HG02840 (cell line): Measurements from ENCODE around the gene CAMK1D.
"Not testable (repeated sequence)": the region's sequence is repeated elsewhere in the genome, so short reads cannot be mapped to it uniquely, and the experiment has no call there.

Source experiments
- ATAC-seq: cut with Tn5 transposase; IDR thresholded peaks from one replicate; pipeline ENCODE4 v1.9.1; 2021; ENCODE audit warnings: mild to moderate bottlenecking, moderate library complexity, moderate number of reproducible peaks; ENCODE audit not compliant: unreplicated experiment, low FRiP score

CAMK1D gene

DNA sequence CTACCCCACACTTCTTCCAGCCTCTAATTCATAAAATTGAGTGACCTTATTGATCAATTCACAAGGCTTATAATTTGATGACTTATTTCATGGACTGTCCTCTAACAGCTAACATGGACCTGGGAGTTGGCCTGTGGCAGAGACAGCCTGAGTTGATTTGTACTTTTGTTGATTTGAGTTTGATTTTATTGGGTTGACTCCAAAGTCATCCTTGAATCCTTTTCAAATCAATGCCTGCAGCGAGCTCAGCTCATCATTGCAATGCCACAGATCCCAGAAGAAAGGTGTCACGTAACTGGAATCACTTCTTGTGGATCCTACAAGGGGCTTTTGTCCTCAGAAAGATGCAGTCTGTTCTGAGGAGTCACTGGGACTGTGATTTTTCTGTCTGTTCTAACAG is 138.0 kb downstream of the CAMK1D start:
- ATAC-seq: no peak

DNA sequence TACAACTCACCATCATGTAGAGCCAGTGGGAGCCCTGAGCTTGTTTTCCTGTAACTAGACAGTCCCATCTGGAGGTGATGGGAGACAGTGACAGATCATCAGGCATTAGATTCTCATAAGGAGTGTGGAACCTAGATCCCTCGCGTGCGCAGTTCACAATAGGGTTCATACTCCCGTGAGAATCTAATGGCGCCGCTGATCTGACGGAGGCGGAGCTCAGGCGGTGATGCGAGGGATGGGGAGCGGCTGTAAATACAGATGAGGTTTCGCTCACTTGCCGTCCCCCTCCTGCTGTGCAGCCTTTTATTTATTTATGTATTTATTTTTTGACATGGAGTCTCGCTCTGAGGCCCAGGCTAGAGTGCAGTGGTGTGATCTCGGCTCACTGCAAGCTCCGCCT is 139.3 kb downstream of the CAMK1D start:
- ATAC-seq: no peak

DNA sequence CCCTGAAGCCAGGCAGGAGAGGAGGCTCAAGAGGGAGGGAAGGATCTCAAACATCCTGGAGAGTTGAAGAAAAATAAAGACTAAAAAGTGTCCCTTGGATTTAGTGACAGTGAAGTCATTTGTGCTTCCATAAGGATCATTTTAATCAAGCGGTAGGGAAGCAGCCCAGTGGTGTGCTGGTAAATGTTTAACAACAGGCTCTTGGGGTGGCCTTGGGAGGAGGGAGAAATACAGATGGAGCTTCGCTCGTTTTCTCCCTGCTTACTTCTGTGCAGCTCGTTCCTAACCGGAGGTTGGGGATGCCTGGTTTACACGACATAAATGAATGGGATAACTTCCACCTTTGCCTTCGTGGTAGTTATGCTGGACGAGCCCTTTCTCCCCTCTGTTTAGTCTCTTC is 140.0 kb downstream of the CAMK1D start:
- no peak for ATAC-seq

DNA sequence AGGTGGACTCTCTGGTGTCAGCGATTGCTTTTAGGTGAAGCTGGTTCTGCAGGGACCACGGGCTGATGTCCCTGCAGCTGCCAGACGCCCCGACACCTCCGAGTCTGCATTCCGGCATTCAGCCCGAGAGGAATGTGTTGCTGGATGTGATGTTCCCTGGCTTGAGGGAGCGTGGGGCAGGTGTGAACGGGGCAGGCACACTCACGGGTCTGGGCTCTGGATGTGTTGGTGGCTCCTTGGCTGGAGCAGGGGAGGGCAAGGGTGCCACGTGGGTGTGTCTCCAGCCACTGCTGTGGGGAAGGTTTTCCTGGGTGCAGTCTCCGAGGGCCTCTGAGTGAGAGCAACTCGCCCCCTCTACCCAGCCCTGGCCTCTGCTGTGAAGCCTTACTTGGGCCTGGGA is 140.5 kb downstream of the CAMK1D start:
- ATAC-seq: no peak

DNA sequence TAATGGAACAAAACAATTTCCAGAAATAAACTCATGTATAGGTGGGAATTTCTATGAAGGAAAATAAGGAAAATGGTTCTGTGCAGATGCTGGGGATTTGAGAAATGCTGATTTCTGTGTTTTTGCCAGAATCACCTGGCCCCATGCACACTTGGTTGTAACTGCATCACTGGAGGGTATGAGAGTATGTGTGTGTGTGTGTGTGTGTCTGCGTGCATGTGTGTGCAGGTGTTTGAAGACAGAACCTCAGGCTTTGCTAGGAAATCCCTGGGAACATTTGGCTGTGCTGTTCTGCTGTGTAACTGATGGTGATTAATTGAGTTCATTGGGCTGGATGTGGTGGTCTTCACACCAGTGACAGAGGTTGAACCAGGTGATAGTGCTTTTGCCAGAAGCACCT is 141.6 kb downstream of the CAMK1D start:
- no peak for ATAC-seq

DNA sequence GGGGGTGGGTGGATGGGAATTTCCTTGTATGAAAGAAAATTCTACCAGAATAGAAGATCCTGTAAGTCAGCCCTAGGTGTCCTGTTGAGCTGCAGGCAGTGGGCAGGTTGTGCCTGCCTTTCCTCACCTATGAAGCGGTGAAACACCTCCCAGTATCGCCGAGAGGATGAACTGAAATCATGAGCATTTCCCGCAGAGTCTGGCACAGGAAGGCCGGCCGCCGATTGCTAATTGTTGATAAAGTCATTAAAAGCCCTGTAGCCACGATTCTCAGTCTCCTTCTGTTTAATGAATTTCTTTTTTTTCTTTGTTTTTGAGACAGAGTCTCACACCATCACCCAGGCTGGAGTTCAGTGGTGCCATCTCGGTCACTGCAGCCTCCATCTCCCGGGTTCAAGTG is 142.1 kb downstream of the CAMK1D start:
- ATAC-seq: no peak

DNA sequence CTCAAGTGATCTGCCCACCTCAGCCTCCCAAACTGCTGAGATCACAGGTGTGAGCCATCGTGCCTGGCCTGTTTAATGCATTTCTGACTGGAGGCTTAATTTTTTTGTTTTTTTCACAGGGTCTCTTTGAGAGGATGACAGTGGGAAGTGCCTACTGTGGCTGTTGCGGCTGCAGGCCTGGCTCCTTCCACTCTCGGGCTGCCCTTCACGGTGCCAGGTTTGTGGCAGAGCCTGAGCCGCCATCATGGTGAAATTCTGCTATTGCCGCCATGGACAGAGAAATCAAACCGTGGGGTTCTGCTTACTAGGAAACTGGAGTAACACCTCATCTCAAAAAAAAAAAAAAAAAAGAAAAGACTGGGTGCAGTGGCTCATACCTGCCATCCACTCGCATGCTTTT is 142.7 kb downstream of the CAMK1D start:
- no peak for ATAC-seq

DNA sequence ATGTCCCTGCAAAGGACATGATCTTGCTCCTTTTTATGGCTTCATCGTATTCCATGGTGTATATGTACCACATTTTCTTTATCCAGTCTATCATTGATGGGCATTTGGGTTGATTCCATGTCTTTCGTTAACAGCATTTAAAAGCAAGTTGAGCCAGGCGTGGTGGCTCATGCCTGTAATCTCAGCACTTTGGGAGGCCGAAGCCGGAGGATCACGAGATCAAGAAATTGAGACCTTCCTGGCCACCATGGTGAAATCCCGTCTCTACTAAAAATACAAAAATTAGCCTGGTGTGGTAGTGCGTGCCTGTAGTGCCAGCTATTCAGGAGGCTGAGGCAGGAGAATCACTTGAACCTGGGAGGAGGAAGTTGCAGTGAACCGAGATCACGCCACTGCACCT is 147.7 kb downstream of the CAMK1D start:
- not testable (repeated sequence) for ATAC-seq

DNA sequence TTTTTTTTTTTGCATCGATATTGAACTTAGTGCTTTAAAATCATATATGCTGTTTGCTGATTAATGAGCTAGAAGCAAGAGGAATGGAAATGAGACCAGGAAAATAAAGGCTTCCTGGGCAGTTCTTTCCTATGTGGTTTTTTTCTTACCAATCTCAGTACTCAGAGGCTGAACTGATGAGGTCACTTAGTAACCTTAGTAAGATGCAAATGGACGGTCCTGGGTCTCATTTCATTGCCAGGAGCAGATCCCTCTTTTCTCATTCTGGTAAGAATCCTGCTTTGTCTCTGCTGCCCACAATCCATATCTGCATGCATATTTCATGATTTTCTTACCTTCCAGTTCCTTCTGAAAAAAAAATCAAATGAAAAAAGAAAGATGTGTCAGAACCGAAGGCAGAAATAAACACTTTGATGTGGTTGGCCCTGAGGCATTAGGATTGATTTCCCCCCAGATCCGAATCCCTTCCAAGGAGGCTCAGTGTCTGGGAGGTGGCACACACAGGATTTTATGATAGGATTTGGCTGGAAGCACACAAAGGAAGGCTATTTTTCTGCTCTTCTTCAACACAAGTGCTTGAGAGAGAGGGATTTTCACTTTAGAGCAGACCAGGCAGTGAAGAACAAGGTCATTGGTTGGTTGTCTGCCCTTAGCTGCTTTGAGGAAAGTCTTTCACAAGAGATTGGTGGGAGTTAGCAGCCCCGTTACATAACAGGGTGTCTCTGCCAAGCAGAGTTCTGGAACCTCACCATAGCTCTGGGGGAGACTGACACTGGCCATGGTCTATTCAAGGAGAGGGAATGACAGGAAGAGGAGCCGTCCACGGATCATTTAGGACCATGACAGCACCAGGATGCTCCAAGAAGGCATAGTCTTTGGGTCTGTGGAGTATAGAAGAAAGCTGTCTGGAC is 150.0 kb downstream of the CAMK1D start:
- no peak for ATAC-seq

DNA sequence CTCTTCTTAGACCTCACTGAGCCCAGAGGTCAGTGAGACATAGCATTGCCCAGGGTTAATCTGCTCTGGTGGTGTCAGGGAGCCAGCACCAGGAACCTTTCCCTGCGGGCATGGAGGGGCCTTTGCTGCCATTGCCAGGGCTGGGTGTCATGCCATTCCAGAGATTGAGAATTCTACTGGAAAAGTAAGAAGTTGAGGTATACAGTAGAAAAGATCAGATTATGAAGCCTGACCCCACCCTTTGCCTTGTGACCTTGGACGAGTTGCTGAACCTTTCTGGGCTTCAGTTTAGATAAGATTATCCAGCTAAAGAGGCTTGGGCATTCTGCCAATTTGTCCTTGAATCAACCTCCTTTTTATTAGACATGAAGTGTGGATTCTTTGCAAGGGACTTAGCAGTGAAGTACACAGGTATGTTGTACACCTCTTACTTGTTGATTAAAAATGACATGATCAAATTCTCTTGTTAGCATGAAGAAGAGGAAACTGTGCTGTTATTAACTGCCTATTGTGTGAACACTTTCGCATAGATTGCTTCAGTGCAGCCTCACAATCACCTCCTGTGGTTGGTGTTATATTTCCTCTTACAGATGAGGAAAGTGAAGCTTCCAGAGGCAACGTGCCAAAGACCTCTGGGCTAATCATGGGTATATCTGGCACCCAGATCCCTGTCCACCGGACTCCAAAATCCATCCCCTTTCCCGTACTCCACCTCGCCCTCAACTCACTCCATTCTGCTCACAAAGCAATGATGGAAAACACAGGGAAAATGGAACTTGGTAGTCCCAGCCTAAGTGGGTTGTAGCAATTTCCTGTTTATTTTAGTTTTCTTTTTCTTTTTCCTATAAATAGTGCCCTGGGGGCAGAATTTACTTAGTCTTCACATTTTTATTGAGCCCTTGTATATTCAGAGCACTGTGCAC is 151.3 kb downstream of the CAMK1D start:
- ATAC-seq: no peak

DNA sequence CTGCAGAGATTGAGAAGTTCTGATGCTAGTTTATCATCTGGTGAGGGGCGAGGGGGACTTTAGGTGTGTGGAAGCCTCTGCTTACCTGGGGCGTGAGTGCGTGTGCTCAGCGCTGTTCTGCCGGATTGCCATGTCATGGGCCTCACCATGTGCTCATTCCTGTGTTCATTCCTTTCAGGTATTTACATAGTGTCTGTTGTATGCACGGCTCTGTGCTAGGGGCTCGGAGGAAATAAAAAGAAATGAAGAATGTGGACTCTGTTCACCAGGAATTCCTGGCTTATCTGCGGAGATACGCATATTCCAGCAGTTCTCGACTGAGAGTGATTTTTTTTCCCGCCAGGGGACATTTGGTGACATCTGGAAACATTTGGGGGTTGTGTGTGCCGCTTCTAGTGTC is 152.0 kb downstream of the CAMK1D start:
- no peak for ATAC-seq

DNA sequence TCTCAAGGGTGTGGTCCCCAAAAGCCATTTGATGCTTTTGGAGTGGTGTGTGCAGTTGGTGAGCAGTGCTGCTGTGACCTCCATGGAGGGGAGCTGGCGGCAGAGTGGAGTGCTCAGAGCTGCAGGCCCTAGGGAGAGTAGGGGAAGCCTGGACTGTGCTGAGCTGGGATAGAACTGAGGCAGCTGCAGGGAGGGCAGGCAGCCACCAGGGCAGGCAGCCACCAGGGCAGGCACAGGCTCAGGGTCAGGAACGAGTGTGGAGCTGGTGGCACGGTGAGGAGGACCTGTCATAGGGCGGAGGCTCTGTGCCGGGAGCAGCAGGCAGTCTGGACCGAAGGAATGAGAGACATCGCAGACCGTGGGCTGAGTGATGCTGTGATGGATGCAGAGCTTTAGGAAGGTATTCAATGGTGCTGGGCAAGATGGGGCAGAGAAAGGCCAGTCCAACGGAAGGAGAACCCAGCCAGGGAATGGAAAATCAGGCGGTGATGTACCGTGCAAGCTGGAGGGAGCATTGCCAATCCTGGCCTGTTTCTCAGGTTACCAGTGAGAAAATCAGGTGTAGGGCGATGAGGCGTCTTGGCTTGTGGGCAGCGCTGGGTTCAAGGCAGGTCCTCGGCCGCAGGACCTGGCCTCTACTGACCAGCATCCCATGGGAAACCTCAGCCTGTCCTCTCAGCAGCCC is 152.6 kb downstream of the CAMK1D start:
- no peak for ATAC-seq

DNA sequence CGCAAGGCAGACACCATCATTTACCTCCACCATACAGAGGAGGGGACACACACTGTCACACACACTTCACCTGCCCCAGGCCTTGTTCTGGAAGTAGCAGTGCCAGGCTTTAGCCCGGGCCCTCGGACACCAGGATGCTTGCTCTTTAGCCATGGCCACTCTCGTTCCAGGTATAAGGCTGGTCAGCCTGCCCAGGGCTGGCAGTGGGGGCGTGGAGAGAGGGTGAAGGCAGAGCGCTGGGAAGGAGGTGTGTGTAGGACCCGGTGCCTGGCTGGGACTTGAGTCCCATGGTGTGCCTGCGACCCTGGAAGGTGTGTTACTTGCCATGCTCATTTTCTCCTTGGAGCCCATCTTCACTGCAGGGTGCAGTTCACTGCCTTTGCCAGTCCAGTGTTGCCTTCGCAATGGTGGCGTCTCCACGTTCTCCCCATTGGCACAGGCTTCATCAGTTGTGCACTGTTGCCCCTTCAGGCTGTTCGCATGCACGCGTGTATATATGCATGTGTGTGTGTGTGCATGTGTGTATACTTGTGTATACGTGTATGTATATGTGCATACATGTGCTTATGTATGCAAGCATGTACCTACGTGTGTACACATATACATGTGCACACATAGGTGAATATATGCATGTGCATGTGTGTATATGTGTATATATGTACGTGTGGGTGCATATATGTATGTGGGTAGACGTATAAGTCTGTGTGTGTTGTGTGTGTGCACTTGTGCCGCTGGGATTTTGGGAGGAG is 153.4 kb downstream of the CAMK1D start:
- ATAC-seq: no peak

DNA sequence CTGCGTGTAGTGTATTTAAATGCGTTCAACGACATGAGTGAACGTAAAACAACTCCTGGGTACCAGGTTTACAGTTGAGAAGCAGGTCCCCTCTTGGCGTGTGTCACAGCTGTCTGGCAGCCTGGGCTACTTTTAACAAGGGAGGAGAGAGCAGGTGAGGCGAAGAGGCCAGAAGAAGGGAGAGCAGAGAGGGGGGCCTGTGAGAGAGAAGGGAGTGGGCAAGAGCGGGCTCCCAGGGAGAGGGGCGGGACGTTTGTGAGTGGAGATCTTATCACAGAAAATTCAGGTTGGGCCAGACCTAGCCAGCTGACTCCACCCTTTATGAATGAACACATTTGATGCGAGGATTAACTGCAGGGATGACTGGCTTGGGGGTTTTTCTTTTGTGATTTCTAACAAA is 154.0 kb downstream of the CAMK1D start:
- no peak for ATAC-seq

DNA sequence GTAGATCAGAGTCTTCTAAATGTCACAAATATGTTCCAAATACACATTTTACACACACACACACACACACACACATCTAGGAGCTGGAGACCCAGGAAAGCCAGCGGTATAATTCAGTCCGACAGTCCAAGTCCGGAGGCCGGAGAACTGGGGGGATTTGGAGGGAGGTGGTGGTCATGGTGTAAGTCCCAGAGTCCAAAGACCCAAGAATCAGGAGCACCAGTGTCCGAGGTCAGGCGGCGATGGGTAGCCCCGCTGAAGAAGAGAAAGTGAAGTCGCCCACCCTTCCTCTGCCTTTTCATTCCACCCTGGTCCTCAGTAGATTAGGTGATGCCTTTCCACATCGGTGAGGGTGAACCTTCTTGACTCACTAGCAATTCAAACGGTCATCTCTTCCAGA is 154.8 kb downstream of the CAMK1D start:
- ATAC-seq: no peak

DNA sequence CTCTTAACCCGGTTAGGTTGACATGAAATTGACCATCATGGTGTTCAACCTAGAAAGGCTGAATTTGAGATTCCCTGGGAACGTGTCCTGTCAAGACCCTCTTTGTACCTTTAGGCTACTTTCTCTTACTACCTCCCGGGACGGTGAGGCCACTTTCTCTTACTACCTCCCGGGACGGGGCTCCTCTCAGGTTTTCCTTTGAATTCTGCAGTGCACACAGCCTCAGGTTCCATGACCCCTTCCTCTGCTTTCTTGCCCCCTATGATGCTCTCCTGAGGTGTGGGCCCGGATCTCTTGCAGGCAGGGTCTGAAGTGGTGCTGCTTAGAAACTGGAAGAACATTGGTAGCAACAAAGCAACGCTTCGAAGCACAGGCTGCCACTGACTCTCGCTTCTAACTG is 155.3 kb downstream of the CAMK1D start:
- no peak for ATAC-seq

DNA sequence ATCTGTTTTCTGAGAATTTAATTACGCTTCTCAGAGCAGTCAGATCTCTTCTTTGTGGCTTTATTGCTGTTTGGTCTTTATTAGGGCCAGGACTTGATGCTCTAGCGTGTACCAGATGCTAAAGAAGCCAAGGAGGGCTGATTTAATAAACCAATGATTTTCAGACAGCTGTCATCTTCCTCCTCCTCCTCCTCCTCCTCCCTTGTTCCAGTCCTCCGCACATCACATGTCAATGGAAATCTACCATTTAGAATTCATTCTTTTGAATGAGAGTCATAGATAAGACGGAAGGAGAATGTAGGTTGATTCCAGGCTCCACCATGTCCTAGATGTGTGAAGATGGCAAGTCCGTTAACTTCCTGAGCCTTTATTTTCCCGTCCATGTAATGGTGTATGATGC is 156.3 kb downstream of the CAMK1D start:
- no peak for ATAC-seq

DNA sequence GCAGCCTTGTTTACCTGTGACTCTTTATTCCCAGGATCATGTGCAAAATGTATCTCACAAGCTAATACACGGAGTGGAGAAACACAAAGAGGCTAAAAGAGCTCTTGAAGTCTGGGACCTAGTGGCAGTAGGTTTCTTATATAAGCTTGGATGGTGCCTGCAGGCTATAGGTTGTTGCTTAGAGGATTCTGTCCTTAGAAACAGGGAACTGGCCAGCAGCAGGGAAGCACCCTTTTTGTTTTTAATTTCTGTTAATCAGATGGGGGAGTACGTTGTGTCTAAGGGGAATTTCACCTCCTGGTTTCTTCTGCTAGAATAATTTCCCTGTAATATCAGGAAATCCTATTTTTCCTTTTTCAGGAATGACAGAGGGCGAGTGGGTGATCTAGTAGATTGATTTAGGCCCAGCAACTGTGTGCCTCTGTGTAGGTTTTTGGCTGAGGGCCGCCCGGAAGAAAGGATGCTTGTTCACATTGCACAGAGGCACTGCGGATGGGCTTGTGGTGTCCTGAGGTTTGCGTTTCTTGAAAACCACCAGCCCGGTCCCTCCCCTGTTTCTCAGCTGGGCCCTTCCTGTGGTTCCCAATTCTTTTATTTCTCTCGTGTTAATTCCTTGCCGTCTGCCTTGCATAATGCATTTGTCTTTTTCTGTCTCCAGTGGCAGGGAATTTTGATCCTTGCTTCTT is 158.0 kb downstream of the CAMK1D start:
- ATAC-seq: no peak

DNA sequence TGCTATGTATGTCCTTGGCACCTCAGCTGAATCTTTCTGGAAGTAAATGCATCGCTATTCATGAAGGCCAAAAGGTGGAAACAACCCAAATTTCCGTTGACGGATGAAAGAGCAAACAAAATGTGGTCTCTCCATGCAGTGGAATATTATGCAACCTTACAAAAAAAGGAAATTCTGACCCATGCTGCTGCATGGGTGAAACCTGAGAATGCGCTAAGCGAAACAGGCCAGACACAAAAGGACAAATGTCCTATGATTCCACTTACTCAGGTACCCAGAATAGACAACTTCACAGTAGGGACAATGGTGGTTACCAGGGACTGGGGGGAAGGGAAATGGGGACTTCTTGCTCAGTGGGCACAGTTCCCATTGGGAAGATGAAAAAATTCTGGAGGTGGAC is 158.8 kb downstream of the CAMK1D start:
- no peak for ATAC-seq
